ENCODE results near the gene GALNT16. TPM values are rescaled to one million over a fixed set of nuclear protein-coding genes. Genes with fewer than 3 reads are reported as not detected.
"Not testable (repeated sequence)": the region's sequence is repeated elsewhere in the genome, so short reads cannot be mapped to it uniquely, and the experiment has no call there.

Gene GALNT16
- total RNA-seq, 5 donors from 2014 or later (not counting 1 experiment from before 2014, with no cell fraction given) = 0.13 to 0.46 TPM; not detected in 3

DNA sequence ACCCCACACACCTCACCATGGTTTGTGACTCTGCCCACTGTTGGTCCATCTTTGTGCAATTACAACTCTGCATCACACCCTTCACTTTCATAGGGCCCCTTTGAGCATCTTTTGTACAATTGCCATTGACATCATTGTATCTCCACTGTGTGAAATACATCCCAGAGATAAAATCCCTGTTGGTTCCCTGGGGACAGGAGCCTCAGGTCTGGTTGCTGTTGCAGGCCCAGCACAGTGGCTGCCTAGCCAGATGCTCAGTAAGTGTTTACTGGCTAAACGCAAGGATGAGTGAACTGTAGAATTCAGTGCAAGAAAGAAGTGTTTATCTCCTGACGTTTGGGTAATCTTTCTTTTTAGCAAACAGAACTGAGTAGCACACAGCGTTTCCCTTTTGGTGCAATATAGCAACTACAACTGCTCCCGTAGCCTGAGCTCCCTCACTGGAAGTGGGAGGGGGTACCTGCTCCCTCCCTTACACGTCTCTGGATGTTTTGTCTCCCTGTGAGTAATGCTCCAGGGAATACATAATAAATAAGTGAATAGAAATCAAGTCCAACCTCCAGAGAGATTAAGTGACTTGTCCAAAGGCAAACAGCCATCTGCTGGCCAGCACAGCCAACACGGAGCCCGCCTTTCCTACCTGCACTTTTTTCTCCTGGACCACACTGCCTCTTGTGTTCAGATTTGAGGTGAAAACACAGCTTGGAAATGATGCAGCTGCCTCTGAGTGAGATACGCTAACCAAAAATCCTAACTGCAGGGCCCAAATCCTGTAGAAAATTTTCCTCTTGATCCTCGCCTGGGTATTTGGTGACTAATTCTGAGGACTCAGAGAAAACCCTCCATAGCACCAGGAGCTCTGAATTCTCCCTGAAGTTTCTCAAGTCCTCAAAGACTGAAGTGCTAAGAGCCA is 27.4 kb downstream of the GALNT16 start:
- DNase-seq (no peak), ATAC-seq (replicated peaks in 1 of 4) (no peak)
- Mint-ChIP-seq H3K4me3 (no peak overlapping the region), H3K4me1 (no peaks in the 10 kb centered on the region), H3K27ac (no peak overlapping the region), H3K36me3 (no peaks in the 10 kb centered on the region), H3K27me3 (peaks cover under 1 to 4% of the 10 kb centered on the region in 2 donors), H3K9me3 (no peaks in the 10 kb centered on the region)
- Histone ChIP-seq H3K4me3 (ENCODE audit: control insufficient read depth in 1 of 2, extremely low read depth in 1 of 2, low read length in 1 of 2) (no peak overlapping the region), H3K27me3 (replicated peaks in 1 of 2; ENCODE audit: control insufficient read depth in 2 of 2, extremely low read depth in 1 of 2, insufficient read depth in 2 of 2, low read length in 1 of 2) (peaks cover 0 to 13% of the 10 kb centered on the region in 2 experiments), H3K4me1 (ENCODE audit: control insufficient read depth in 1 of 2, extremely low read depth in 1 of 2, insufficient read depth in 2 of 2, low read length in 2 of 2) (no peaks in the 10 kb centered on the region), H3K9me3 (no peaks in the 10 kb centered on the region), H3K36me3 (ENCODE audit: control insufficient read depth in 2 of 2, extremely low read depth in 1 of 2, insufficient read depth in 1 of 2, low read length in 1 of 2) (no peaks in the 10 kb centered on the region), H3K27ac (ENCODE audit: low read length) (no peak overlapping the region)
- ChIA-PET CTCF (interaction anchor here in 1 of 2 donors (0.6 kb wide), 1 partner anchor 1574 kb away, joined by 8 read pairs; no protein-coding TSS in a partner anchor), POLR2A (interaction anchor here in 1 of 2 donors (0.6 kb wide), 1 partner anchor 149 kb away, joined by 3 read pairs; no protein-coding TSS in a partner anchor)
- WGBS (ENCODE audit: insufficient coverage) = 91% methylated on average over 5 of the region's 9 CpGs

DNA sequence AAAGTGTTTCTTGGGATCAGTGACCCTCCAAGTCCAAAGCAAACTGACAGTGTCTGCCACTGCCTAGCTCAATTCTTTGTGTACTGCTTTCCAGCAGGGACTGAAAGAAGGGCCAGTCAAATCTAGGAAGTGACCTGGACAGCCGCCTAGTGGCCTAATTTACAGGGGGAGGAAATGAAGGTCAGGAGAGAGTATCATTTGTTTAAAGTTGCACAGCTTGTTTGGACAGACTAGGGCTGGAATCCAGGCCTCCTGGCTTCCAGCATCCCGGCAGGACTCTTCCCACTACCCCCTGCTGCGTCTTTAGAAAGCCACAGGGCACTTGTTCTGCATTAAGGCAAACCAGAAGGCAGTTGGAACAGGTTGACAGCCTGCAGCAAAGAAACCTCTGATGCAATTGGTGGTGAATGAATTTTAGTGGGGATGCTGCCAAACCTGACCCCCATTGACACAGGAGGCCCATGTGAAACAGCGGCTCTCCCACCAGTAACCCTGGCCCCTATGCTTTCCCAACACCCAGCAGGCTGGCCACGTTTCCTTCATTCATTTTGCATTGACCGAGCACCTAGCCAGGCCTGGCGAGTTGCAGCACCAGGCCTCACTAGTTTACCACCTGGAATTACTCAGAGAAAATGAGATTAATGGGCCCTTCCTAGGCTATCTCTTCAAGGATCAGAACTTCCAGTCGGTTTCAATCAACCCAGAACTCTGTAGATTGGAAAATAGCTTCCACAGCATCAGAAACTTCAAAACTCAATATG is 28.2 kb downstream of the GALNT16 start:
- no peaks in the 10 kb centered on the region for H3K4me1 Mint-ChIP-seq
- WGBS (ENCODE audit: insufficient coverage) = 88% methylated on average over 3 of the region's 8 CpGs
- Histone ChIP-seq H3K9me3 (no peaks in the 10 kb centered on the region), H3K4me1 (ENCODE audit: control insufficient read depth in 1 of 2, extremely low read depth in 1 of 2, insufficient read depth in 2 of 2, low read length in 2 of 2) (no peaks in the 10 kb centered on the region), H3K36me3 (ENCODE audit: control insufficient read depth in 2 of 2, extremely low read depth in 1 of 2, insufficient read depth in 1 of 2, low read length in 1 of 2) (no peaks in the 10 kb centered on the region), H3K27ac (ENCODE audit: low read length) (no peak overlapping the region), H3K4me3 (ENCODE audit: control insufficient read depth in 1 of 2, extremely low read depth in 1 of 2, low read length in 1 of 2) (no peak overlapping the region), H3K27me3 (replicated peaks in 1 of 2; ENCODE audit: control insufficient read depth in 2 of 2, extremely low read depth in 1 of 2, insufficient read depth in 2 of 2, low read length in 1 of 2) (peaks cover 0 to 15% of the 10 kb centered on the region in 2 experiments)
- POLR2A ChIA-PET = no interaction called here
- no peak overlapping the region for H3K4me3 Mint-ChIP-seq
- ATAC-seq (replicated peaks in 1 of 4) (no peak), DNase-seq (no peak)
- no peaks in the 10 kb centered on the region for H3K36me3 Mint-ChIP-seq
- H3K27ac Mint-ChIP-seq = no peak overlapping the region
- CTCF ChIA-PET = interaction anchor here in 1 of 2 donors (0.6 kb wide), 1 partner anchor 1575 kb away, joined by 8 read pairs; no protein-coding TSS in a partner anchor
- peaks cover 0 to 4% of the 10 kb centered on the region in 2 donors for H3K27me3 Mint-ChIP-seq
- H3K9me3 Mint-ChIP-seq = no peaks in the 10 kb centered on the region

DNA sequence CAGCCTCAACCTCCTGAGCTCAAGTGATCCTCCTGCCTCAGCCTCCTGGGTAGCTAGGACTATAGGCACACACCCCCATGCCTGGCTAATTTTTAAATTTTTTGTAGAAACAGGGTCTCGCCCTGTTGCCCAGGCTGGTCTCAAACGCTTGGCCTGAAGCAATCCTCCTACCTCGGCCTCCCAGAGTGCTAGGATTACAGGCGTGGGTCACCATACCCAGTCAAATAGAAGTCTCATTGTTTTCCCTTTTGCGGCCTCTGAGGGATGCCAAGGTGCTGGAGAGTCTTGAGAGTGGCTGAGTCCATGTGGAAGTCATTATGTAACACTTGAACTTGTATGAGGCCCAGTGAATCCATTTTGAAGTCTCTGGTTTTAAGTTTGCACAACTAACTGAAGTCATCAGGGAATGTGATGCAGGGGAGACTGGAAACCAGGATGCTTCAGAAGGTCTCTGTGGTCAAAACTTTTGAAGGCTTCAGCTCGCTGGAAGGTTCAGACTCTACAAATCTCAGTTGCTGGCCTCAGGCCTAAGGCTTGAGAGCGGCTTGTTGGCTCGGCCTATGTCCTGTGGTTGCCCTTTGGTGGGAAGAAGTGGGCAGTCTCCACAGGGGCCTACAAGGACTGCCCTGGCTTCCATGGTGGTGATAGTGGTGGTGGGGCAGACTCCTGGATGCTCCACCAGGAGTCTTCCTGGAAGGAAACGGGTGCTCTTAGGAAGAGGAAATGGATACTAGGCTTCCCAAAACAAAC is 29.2 kb downstream of the GALNT16 start:
- POLR2A ChIA-PET = no interaction called here
- Histone ChIP-seq H3K4me3 (ENCODE audit: control insufficient read depth in 1 of 2, extremely low read depth in 1 of 2, low read length in 1 of 2) (no peak overlapping the region), H3K36me3 (ENCODE audit: control insufficient read depth in 2 of 2, extremely low read depth in 1 of 2, insufficient read depth in 1 of 2, low read length in 1 of 2) (no peaks in the 10 kb centered on the region), H3K27me3 (replicated peaks in 1 of 2; ENCODE audit: control insufficient read depth in 2 of 2, extremely low read depth in 1 of 2, insufficient read depth in 2 of 2, low read length in 1 of 2) (peaks cover 0 to 14% of the 10 kb centered on the region in 2 experiments), H3K9me3 (no peaks in the 10 kb centered on the region), H3K27ac (ENCODE audit: low read length) (no peak overlapping the region), H3K4me1 (ENCODE audit: control insufficient read depth in 1 of 2, extremely low read depth in 1 of 2, insufficient read depth in 2 of 2, low read length in 2 of 2) (no peaks in the 10 kb centered on the region)
- Mint-ChIP-seq H3K36me3 (no peaks in the 10 kb centered on the region), H3K4me3 (no peak overlapping the region), H3K4me1 (no peaks in the 10 kb centered on the region), H3K9me3 (no peaks in the 10 kb centered on the region), H3K27ac (no peak overlapping the region), H3K27me3 (peaks cover 0 to 4% of the 10 kb centered on the region in 2 donors)
- no peak for DNase-seq
- 88% methylated on average over 6 of the region's 9 CpGs for WGBS (ENCODE audit: insufficient coverage)
- CTCF ChIA-PET = no interaction called here
- ATAC-seq (replicated peaks in 1 of 4) = no peak

DNA sequence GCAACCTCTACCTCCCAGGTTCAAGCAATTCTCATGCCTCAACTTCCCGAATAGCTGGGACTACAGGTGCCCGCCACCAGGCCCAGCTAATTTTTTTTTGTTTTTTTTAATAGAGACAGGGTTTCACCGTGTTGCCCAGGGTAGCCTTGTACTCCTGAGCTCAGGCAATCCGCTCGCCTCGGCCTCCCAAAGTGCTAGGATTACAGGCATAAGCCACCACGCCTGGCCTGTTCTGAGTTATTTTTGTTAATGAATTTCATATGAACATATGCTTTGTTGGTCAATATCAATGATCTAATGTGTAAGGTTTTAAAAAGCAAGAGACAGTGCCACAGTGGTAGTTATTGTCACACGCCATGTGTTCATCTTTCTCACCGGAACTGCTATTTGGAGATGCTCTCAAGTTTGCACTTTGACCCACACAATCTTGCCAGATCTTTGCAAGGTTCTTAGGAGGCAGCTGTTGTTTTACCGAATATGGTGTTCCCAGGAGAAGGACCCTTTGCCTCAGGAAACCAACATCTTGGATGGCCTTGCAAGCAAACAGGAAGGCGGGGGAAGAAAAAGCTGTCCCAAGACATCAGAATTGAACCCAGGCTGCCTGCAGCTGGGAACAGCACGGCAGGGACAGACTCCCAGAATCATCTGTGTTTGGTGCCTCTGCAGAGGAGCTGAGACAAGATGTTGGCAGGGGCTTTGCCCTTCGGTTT is 30.0 kb downstream of the GALNT16 start:
- Histone ChIP-seq H3K4me1 (ENCODE audit: control insufficient read depth in 1 of 2, extremely low read depth in 1 of 2, insufficient read depth in 2 of 2, low read length in 2 of 2) (no peaks in the 10 kb centered on the region), H3K27ac (ENCODE audit: low read length) (no peak overlapping the region), H3K9me3 (no peaks in the 10 kb centered on the region), H3K27me3 (replicated peaks in 1 of 2; ENCODE audit: control insufficient read depth in 2 of 2, extremely low read depth in 1 of 2, insufficient read depth in 2 of 2, low read length in 1 of 2) (peaks cover 0 to 13% of the 10 kb centered on the region in 2 experiments), H3K4me3 (ENCODE audit: control insufficient read depth in 1 of 2, extremely low read depth in 1 of 2, low read length in 1 of 2) (no peak overlapping the region), H3K36me3 (ENCODE audit: control insufficient read depth in 2 of 2, extremely low read depth in 1 of 2, insufficient read depth in 1 of 2, low read length in 1 of 2) (no peaks in the 10 kb centered on the region)
- H3K9me3 Mint-ChIP-seq = no peaks in the 10 kb centered on the region
- no peak overlapping the region for H3K4me3 Mint-ChIP-seq
- ATAC-seq (replicated peaks in 1 of 4) (no peak), DNase-seq (no peak)
- 81% methylated on average over 10 of the region's 13 CpGs for WGBS (ENCODE audit: insufficient coverage)
- ChIA-PET POLR2A (interaction anchor here in 1 of 2 donors (0.6 kb wide), 1 partner anchor 505 kb away, joined by 5 read pairs; no protein-coding TSS in a partner anchor), CTCF (no interaction called here)
- no peak overlapping the region for H3K27ac Mint-ChIP-seq
- no peaks in the 10 kb centered on the region for H3K4me1 Mint-ChIP-seq
- H3K36me3 Mint-ChIP-seq = no peaks in the 10 kb centered on the region
- H3K27me3 Mint-ChIP-seq = peaks cover 0 to 4% of the 10 kb centered on the region in 2 donors

DNA sequence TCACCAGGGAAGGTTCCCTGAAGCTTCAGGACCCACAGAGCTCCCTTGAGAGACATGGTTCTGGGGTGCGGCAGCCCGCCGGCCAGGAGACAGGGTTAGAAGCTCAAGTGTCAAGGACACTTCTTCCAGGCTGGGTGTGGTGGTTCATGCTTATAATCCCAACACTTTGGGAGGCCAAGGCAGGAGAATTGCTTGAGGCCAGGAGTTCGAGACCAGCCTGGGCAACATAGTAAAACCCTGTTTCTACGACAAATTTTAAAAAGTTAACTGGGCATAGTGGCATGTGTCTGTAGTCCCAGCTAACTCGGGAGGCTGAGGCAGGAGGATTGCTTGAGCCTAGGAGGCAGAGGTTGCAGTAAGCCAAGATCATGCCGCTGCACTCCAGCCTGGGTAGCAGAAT is 30.9 kb downstream of the GALNT16 start:
- H3K9me3 Mint-ChIP-seq; H3K27ac ChIP-seq (ENCODE audit: low read length); H3K9me3 ChIP-seq; H3K4me1 ChIP-seq (ENCODE audit: control insufficient read depth in 1 of 2, extremely low read depth in 1 of 2, insufficient read depth in 2 of 2, low read length in 2 of 2); H3K4me1 Mint-ChIP-seq; H3K4me3 ChIP-seq (ENCODE audit: control insufficient read depth in 1 of 2, extremely low read depth in 1 of 2, low read length in 1 of 2); H3K4me3 Mint-ChIP-seq; H3K36me3 ChIP-seq (ENCODE audit: control insufficient read depth in 2 of 2, extremely low read depth in 1 of 2, insufficient read depth in 1 of 2, low read length in 1 of 2); CTCF ChIA-PET; DNase-seq; H3K36me3 Mint-ChIP-seq; H3K27ac Mint-ChIP-seq; POLR2A ChIA-PET; ATAC-seq (replicated peaks in 1 of 4); H3K27me3 Mint-ChIP-seq: not testable (repeated sequence)
- 84% methylated on average over 6 of the region's 7 CpGs for WGBS (ENCODE audit: insufficient coverage)
- peaks cover 0 to 10% of the 10 kb centered on the region in 2 experiments for H3K27me3 ChIP-seq (replicated peaks in 1 of 2; ENCODE audit: control insufficient read depth in 2 of 2, extremely low read depth in 1 of 2, insufficient read depth in 2 of 2, low read length in 1 of 2)
